ENCODE data around the gene NID1.
"Not testable (repeated sequence)": the region's sequence is repeated elsewhere in the genome, so short reads cannot be mapped to it uniquely, and the experiment has no call there.

The NID1 gene

GRCh38 chr1:236098267-236098666 lies 33.4 kb upstream of the NID1 start:
- Mint-ChIP-seq H3K4me3 (no peak overlapping the region), H3K4me1 (peaks cover 4% of the 10 kb centered on the region), H3K9me3 (peaks cover 17% of the 10 kb centered on the region), H3K36me3 (ENCODE audit: low read depth) (no peaks in the 10 kb centered on the region), H3K27me3 (ENCODE audit: low read depth) (peaks cover 6% of the 10 kb centered on the region), H3K27ac (no peak overlapping the region)
- TF ChIP-seq, protein P1, sequence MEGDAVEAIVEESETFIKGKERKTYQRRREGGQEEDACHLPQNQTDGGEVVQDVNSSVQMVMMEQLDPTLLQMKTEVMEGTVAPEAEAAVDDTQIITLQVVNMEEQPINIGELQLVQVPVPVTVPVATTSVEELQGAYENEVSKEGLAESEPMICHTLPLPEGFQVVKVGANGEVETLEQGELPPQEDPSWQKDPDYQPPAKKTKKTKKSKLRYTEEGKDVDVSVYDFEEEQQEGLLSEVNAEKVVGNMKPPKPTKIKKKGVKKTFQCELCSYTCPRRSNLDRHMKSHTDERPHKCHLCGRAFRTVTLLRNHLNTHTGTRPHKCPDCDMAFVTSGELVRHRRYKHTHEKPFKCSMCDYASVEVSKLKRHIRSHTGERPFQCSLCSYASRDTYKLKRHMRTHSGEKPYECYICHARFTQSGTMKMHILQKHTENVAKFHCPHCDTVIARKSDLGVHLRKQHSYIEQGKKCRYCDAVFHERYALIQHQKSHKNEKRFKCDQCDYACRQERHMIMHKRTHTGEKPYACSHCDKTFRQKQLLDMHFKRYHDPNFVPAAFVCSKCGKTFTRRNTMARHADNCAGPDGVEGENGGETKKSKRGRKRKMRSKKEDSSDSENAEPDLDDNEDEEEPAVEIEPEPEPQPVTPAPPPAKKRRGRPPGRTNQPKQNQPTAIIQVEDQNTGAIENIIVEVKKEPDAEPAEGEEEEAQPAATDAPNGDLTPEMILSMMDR (IDR thresholded peaks at IDR 0.05; ENCODE audit: unreplicated experiment in 3 of 3): no peak

GRCh38 chr1:236096660-236097482 lies 32.0 kb upstream of the NID1 start:
- H3K36me3 Mint-ChIP-seq (ENCODE audit: low read depth); H3K27me3 Mint-ChIP-seq (ENCODE audit: low read depth); H3K4me1 Mint-ChIP-seq; H3K4me3 Mint-ChIP-seq: not testable (repeated sequence)
- H3K27ac Mint-ChIP-seq: peak overlapping the region in 1 of 3 experiments; percentile 79
- H3K9me3 Mint-ChIP-seq: peaks cover 17% of the 10 kb centered on the region

- Mint-ChIP-seq H3K9me3 (peaks cover 17% of the 10 kb centered on the region), H3K27me3 (ENCODE audit: low read depth) (peaks cover 6% of the 10 kb centered on the region), H3K4me3 (no peak overlapping the region), H3K27ac (peak overlapping the region in 1 of 3 experiments; percentile 62), H3K36me3 (ENCODE audit: low read depth) (no peaks in the 10 kb centered on the region), H3K4me1 (peaks cover 4% of the 10 kb centered on the region)
- TF ChIP-seq, protein P1 (IDR thresholded peaks at IDR 0.05; ENCODE audit: unreplicated experiment in 3 of 3): no peak
Observed at GRCh38 chr1:236095705-236096520, 31.0 kb upstream of the NID1 start.

DNA sequence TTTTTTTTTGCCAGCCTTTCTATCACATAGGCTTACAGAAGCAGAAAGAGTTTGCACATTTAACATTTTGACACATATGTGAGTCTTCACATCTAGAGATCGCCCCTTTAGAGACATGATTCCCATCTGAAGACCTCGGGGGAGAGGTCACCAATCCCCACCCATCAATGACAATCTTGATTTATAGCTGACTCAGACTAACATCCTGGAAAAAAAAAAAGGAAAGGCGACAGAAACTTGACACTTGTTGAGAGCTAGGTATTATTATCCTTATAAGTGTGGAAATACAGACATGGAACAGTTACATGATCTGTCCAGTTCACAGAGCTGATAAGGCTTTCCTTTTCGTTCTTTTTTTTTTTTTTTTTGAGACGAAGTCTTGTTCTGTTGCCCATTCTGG lies 28.0 kb upstream of the NID1 start:
- Mint-ChIP-seq H3K27ac (no peak overlapping the region), H3K27me3 (ENCODE audit: low read depth) (peaks cover 6% of the 10 kb centered on the region), H3K4me3 (no peak overlapping the region), H3K36me3 (ENCODE audit: low read depth) (no peaks in the 10 kb centered on the region), H3K9me3 (peaks cover 17% of the 10 kb centered on the region), H3K4me1 (no peaks in the 10 kb centered on the region)
- TF ChIP-seq, protein P1 (IDR thresholded peaks at IDR 0.05; ENCODE audit: unreplicated experiment in 3 of 3): no peak

- TF ChIP-seq, protein P1 (IDR thresholded peaks at IDR 0.05; ENCODE audit: unreplicated experiment in 3 of 3): no peak
- H3K4me3 Mint-ChIP-seq: no peak overlapping the region
- H3K27me3 Mint-ChIP-seq (ENCODE audit: low read depth): peaks cover 6% of the 10 kb centered on the region
- H3K9me3 Mint-ChIP-seq: peaks cover 18% of the 10 kb centered on the region
- no peaks in the 10 kb centered on the region for H3K36me3 Mint-ChIP-seq (ENCODE audit: low read depth)
- no peak overlapping the region for H3K27ac Mint-ChIP-seq
- H3K4me1 Mint-ChIP-seq: peaks cover 5% of the 10 kb centered on the region
Observed at GRCh38 chr1:236091933-236092318, 27.0 kb upstream of the NID1 start.

DNA sequence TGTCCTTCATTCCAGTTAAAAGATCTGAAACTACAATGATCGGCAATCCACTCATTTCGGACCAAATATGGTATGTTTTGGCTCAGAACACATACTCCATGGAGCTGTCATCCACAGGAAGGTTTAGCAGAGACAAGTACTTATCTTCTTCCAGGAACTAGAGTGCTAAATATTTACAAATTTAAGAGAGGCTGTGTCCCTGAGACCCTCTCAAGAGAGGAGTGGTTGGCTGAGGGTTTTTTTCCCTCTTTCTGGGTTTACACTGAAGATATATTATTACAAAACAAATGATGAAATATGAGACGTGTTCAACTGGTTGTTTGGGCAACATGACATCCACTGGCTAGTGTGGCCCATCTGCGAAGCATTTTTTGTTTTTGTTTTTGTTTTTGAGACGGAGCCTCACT lies 25.9 kb upstream of the NID1 start:
- Mint-ChIP-seq H3K9me3 (peaks cover 10% of the 10 kb centered on the region), H3K27ac (no peak overlapping the region), H3K4me3 (no peak overlapping the region), H3K27me3 (ENCODE audit: low read depth) (peaks cover 4% of the 10 kb centered on the region), H3K36me3 (ENCODE audit: low read depth) (no peaks in the 10 kb centered on the region), H3K4me1 (peaks cover 5% of the 10 kb centered on the region)
- TF ChIP-seq, protein P1 (IDR thresholded peaks at IDR 0.05; ENCODE audit: unreplicated experiment in 3 of 3): no peak

Measured in nephron (organoid).